ENCODE results near the gene C8G. TPM values are rescaled to one million over a fixed set of nuclear protein-coding genes. Genes with fewer than 3 reads are reported as not detected.

Gene C8G
- total RNA-seq, result 0.33 and 0.76 TPM in 2 replicates

GRCh38 chr9:136944519-136945332 is at the start of gene C8G, which contains the start of gene FBXW5:
C8G (plus strand) TSS chr9:136945243; CDS start chr9:136945321, 78 bp downstream.
FBXW5 (minus strand) TSS chr9:136944738; CDS start chr9:136944083, 655 bp downstream.

GRCh38 chr9:136951541-136952320 is 6.7 kb downstream of the C8G start, which contains the start of gene LCN12:
LCN12 (plus strand) TSS chr9:136952273; CDS start chr9:136952328, 55 bp downstream.

GRCh38 chr9:136977223-136977622 is 32.2 kb downstream of the C8G start, which contains the start of gene PTGDS:
PTGDS (plus strand) TSS chr9:136977504; CDS start chr9:136977579, 75 bp downstream.

DNA sequence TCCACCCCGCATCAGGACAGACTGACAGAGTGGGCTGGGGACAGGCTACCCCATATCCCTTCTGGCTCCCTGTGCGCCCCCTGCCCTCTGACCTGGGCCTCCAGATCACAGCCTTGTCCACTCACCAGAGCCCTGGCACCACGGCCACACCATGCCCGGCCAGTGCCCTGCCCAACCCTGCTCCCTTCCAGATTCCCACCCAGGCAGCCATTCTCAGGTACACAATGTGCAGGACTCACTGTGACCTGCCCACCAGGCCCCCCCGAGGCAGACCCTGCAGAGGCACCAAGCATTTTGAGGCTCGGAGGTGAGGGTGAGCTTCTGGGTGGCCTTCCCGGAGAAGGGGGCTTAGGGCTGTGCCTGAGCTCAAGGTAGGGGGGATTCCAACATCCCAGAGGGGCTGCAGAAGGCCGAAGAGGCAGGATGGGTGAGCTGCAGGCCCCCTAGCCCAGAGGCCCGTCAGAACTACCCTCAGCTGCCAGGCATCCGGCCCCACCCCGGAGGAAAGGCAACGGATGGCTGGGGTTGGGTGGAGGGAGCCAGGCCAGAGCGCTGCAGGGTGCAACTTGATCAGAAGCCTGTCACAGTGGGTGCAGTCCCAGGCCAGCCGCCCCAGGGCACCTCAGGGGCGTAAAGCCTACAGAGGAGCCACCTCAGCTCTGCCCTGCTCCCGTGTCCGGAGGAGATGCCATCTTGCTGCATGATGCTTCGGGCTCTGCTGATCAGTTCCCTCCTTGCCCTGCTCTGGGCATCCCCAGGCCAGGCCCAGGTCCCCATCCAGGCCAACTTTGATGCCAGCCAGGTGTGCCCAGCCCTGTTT is 37.4 kb downstream of the C8G start, which contains the start of gene LCNL1:
Gene LCNL1, plus strand, starts transcription at position 762 of the 820 bp plus-strand sequence. CDS start 594 bp downstream, outside the sequence.

DNA sequence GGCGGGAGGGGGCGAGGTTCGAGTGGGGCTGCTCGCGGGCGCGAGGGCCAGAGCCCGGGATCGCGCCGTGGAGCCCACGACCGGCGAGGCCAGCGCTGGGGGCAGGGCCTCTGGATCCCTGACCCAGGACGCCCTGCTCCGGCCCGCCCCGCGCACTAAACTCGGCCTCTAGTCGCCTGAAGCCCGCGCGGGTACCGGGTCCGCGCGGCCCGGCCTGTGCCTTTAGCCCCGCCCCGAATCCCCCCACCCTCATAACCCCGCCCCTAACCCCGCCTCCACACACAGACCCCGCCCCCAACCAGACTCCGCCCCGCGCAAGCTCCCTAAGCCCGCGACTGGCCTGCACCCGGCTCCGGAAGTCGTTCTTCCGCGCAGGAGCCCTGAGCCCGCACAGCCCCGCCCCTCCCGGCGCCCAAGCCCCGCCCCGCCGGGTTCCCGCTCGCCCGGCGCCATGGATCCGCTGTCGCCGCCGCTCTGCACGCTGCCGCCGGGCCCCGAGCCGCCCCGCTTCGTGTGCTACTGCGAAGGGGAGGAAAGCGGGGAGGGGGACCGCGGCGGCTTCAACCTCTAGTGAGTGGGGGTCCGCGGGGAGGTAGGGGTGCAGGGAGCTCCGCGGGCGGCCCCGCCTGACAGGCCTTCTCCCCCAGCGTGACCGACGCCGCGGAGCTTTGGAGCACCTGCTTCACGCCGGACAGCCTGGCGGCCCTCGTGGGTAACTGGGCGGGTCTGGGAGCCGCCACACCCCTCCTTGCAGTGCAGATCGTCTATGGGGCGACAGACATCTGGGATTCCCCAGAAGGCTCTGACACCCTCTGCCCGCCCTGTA is 47.2 kb downstream of the C8G start, which contains the start of gene PAXX:
Gene PAXX, plus strand, starts transcription at position 430 of the 826 bp plus-strand sequence. Its CDS starts 22 bp downstream, at position 452.

Other genes with a start within 250 kb of the C8G start
- 182 and 234 TPM in 2 replicates for gene DIPK1B, start 232.7 kb upstream of the C8G start, total RNA-seq
- not detected in 2 replicates for gene LCN10, start 202.3 kb upstream of the C8G start, total RNA-seq
- gene LCN6, start 196.7 kb upstream of the C8G start, total RNA-seq, result 0.33 TPM in 1 of 2 replicates, not detected in the other
- gene LCN8, start 187.0 kb upstream of the C8G start, total RNA-seq, result not detected in 2 replicates
- gene LCN15, start 180.7 kb upstream of the C8G start, total RNA-seq, result not detected in 2 replicates
- gene TMEM141, start 153.9 kb upstream of the C8G start, total RNA-seq, result 51.0 and 63.0 TPM in 2 replicates
- 0.19 and 0.65 TPM in 2 replicates for gene CCDC183, start 148.9 kb upstream of the C8G start, total RNA-seq
- 94.1 and 98.4 TPM in 2 replicates for gene RABL6, start 137.3 kb upstream of the C8G start, total RNA-seq
- 0.65 and 0.67 TPM in 2 replicates for gene AJM1, start 102.8 kb upstream of the C8G start, total RNA-seq
- 77.7 and 106 TPM in 2 replicates for gene PHPT1, start 95.8 kb upstream of the C8G start, total RNA-seq
- gene MAMDC4, start 92.9 kb upstream of the C8G start, total RNA-seq, result 0.98 and 1.4 TPM in 2 replicates
- gene EDF1, start 78.9 kb upstream of the C8G start, total RNA-seq, result 253 and 286 TPM in 2 replicates
- gene TRAF2, start 58.7 kb upstream of the C8G start, total RNA-seq, result 11.8 and 13.9 TPM in 2 replicates
- gene FBXW5, start 505 bp upstream of the C8G start, total RNA-seq, result 180 and 181 TPM in 2 replicates
- gene LCN12, start 7.0 kb downstream of the C8G start, total RNA-seq, result 0.29 TPM in 1 of 2 replicates, not detected in the other
- not detected in 2 replicates for gene PTGDS, start 32.3 kb downstream of the C8G start, total RNA-seq
- gene LCNL1, start 37.8 kb downstream of the C8G start, total RNA-seq, result not detected in 2 replicates
- 14.6 and 19.6 TPM in 2 replicates for gene PAXX, start 47.2 kb downstream of the C8G start, total RNA-seq
- 0.29 and 0.33 TPM in 2 replicates for gene CLIC3, start 51.3 kb downstream of the C8G start, total RNA-seq
- gene ABCA2, start 83.0 kb downstream of the C8G start, total RNA-seq, result 12.4 and 18.6 TPM in 2 replicates
- gene FUT7, start 86.8 kb downstream of the C8G start, total RNA-seq, result not detected in 2 replicates
- gene NPDC1, start 100.9 kb downstream of the C8G start, total RNA-seq, result 52.6 and 64.7 TPM in 2 replicates
- gene ENTPD2, start 108.8 kb downstream of the C8G start, total RNA-seq, result not detected in 2 replicates
- 11.1 and 14.7 TPM in 2 replicates for gene SAPCD2, start 125.3 kb downstream of the C8G start, total RNA-seq
- 19.9 and 21.5 TPM in 2 replicates for gene UAP1L1, start 132.3 kb downstream of the C8G start, total RNA-seq
- 65.8 and 69.2 TPM in 2 replicates for gene MAN1B1, start 141.7 kb downstream of the C8G start, total RNA-seq
- 70.4 and 103 TPM in 2 replicates for gene DPP7, start 169.5 kb downstream of the C8G start, total RNA-seq
- gene GRIN1, start 193.9 kb downstream of the C8G start, total RNA-seq, result 0.10 TPM in 1 of 2 replicates, not detected in the other
- not detected in 2 replicates for gene LRRC26, start 224.8 kb downstream of the C8G start, total RNA-seq
- gene TMEM210, start 226.8 kb downstream of the C8G start, total RNA-seq, result not detected in 2 replicates
- 30.1 and 37.6 TPM in 2 replicates for gene ANAPC2, start 243.3 kb downstream of the C8G start, total RNA-seq
- gene SSNA1, start 243.4 kb downstream of the C8G start, total RNA-seq, result 102 and 108 TPM in 2 replicates

All from vein endothelial cell (primary cell).